OCI-LY7 (cell line): ENCODE data around the gene DNAH7. TPM values are rescaled to one million over a fixed set of nuclear protein-coding genes. Genes with fewer than 3 reads are reported as not detected.

ENCODE experiments used
- BruUV-seq: library from RNA; stranded (reverse); fragments of 400-500 nt; replicated peaks from 2 replicates; lab custom pipeline; 2021; lab: Mats Ljungman, UMichigan
- CTCF ChIA-PET: fragments of 300-600 bp; sonication (Branson Sonifier 250); formaldehyde crosslinking; loops from one replicate; lab custom pipeline; 2022; ENCODE audit warnings: antibody characterized with exemption; ENCODE audit not compliant: unreplicated experiment; lab: Charles Lee
- POLR2A ChIA-PET: fragments of 300-600 bp; sonication (Branson Sonifier 250); formaldehyde crosslinking; loops from one replicate; lab custom pipeline; 2022; ENCODE audit warnings: antibody characterized with exemption; lab: Charles Lee
- DNase-seq: peaks from one replicate; pipeline ENCODE4 v3.0.0-alpha.2; 2015; ENCODE audit warnings: low spot score
- H2AFZ ChIP-seq: fragments of 200-600 bp; sonication (generic), shearing (Covaris generic); 2 replicates; pipeline ENCODE4 v1.6.1; 2014; ENCODE audit warnings: mild to moderate bottlenecking, antibody characterized with exemption, low read length, moderate library complexity
- H3K27ac ChIP-seq: fragments of 200-600 bp; sonication (generic); 2 replicates; pipeline ENCODE4 v1.5.1; 2014; ENCODE audit warnings: mixed run types, low read depth, mild to moderate bottlenecking, moderate library complexity, low read length, inconsistent platforms; ENCODE audit not compliant: poor library complexity, severe bottlenecking
- H3K36me3 ChIP-seq: fragments of 200-600 bp; sonication (generic); 2 replicates; pipeline ENCODE4 v1.6.1; 2014; ENCODE audit warnings: mild to moderate bottlenecking, antibody characterized with exemption, low read length, moderate library complexity, mixed read lengths; ENCODE audit not compliant: insufficient read depth
- H3K4me1 ChIP-seq: fragments of 200-600 bp; sonication (generic); 2 replicates; pipeline ENCODE4 v1.5.1; 2014; ENCODE audit warnings: mild to moderate bottlenecking, low read length; ENCODE audit not compliant: insufficient read depth, poor library complexity, severe bottlenecking
- H3K4me2 ChIP-seq: fragments of 200-600 bp; sonication (generic); 2 replicates; pipeline ENCODE4 v1.6.1; 2014; ENCODE audit warnings: mild to moderate bottlenecking, low read length
- H3K4me3 ChIP-seq: fragments of 200-600 bp; sonication (generic); 2 replicates; pipeline ENCODE4 v1.5.1; 2014; ENCODE audit warnings: mild to moderate bottlenecking, low read depth, low read length; ENCODE audit not compliant: poor library complexity, severe bottlenecking
- H3K79me2 ChIP-seq: fragments of 200-600 bp; sonication (generic); 2 replicates; pipeline ENCODE4 v1.6.1; 2016; ENCODE audit warnings: low read depth, mild to moderate bottlenecking, low read length, moderate library complexity, mixed read lengths; ENCODE audit not compliant: insufficient read depth
- H3K9me2 ChIP-seq: fragments of 200-600 bp; sonication (generic); 2 replicates; pipeline ENCODE4 v1.6.1; 2016; ENCODE audit warnings: mild to moderate bottlenecking, low read length, mixed read lengths; ENCODE audit not compliant: insufficient read depth
- H3K9me3 ChIP-seq: fragments of 200-600 bp; sonication (generic); 2 replicates; pipeline ENCODE4 v1.6.1; 2014; ENCODE audit warnings: mild to moderate bottlenecking, mixed run types, low read length, mixed read lengths
- H4K20me1 ChIP-seq: fragments of 200-600 bp; sonication (generic); 2 replicates; pipeline ENCODE4 v1.6.1; 2014; ENCODE audit warnings: mild to moderate bottlenecking, antibody characterized with exemption, low read length, moderate library complexity, mixed read lengths; ENCODE audit not compliant: insufficient read depth
- CTCF ChIP-seq: fragments of 200-600 bp; sonication (generic); conservative IDR thresholded peaks from 2 replicates; pipeline ENCODE4 v1.5.1; 2014; ENCODE audit warnings: mild to moderate bottlenecking, antibody characterized with exemption, low read length, moderate library complexity, mixed read lengths
- EZH2phosphoT487 ChIP-seq: fragments of 200-600 bp; sonication (generic); IDR thresholded peaks from 2 replicates; pipeline ENCODE4 v1.6.1; 2018; ENCODE audit warnings: low read depth, borderline replicate concordance, mild to moderate bottlenecking, mixed run types, antibody characterized with exemption, low read length, moderate library complexity, mixed read lengths
- intact Hi-C: fragments of 100-400 bp; cut with micrococcal nuclease; formaldehyde crosslinking; loops from one replicate; pipeline ENCODE4 v1.10.0; 2022; ENCODE audit not compliant: unreplicated experiment
- total RNA-seq, 2 experiments: library from RNA; depleted of rRNA in 1 of 2; stranded (reverse); fragments of >200 nt in 1 of 2; shearing (Covaris generic) in 1 of 2; gene quantifications; 2 replicates each; pipeline ENCODE4 v1.2.3, GENCODE V29; 2014 to 2022

The DNAH7 gene
- total RNA-seq, 2 experiments from 2014 or later, result not detected

- H3K27ac ChIP-seq, result no peak overlapping the region
- H3K9me2 ChIP-seq, result no peaks in the 10 kb centered on the region
- BruUV-seq, result no TSS peak
- no peaks in the 10 kb centered on the region for H3K4me1 ChIP-seq
- no peak overlapping the region for H3K4me2 ChIP-seq
- no peak overlapping the region for H3K4me3 ChIP-seq
- POLR2A ChIA-PET, result no interaction called here
- no peaks in the 10 kb centered on the region for H3K9me3 ChIP-seq
- no peak for DNase-seq
- no peaks in the 10 kb centered on the region for H3K79me2 ChIP-seq
- no peaks in the 10 kb centered on the region for H4K20me1 ChIP-seq
- H3K36me3 ChIP-seq, result no peaks in the 10 kb centered on the region
- no peak overlapping the region for H2AFZ ChIP-seq
- intact Hi-C loops, result no loop called here
- CTCF ChIA-PET, result no interaction called here
- TF ChIP-seq CTCF (no peak), EZH2phosphoT487 (no peak)
These were observed 286.5 kb downstream of the DNAH7 start for GRCh38 chr2:195782156-195782555.

- Histone ChIP-seq H3K4me3 (no peak overlapping the region), H3K79me2 (no peaks in the 10 kb centered on the region), H3K36me3 (no peaks in the 10 kb centered on the region), H2AFZ (no peak overlapping the region), H3K27ac (no peak overlapping the region), H3K4me1 (no peaks in the 10 kb centered on the region), H3K9me2 (no peaks in the 10 kb centered on the region), H3K4me2 (no peak overlapping the region), H3K9me3 (no peaks in the 10 kb centered on the region), H4K20me1 (no peaks in the 10 kb centered on the region)
- no TSS peak for BruUV-seq
- intact Hi-C loops, result no loop called here
- ChIA-PET POLR2A (interaction anchor here (0.7 kb wide), 1 partner anchor 1549 kb away, joined by 3 read pairs; no protein-coding TSS in a partner anchor), CTCF (no interaction called here)
- no peak for DNase-seq
- peak; percentile 35; the same call in 1 of the 2 replicates for TF ChIP-seq CTCF
- TF ChIP-seq EZH2phosphoT487, result no peak
These were observed 289.1 kb downstream of the DNAH7 start for GRCh38 chr2:195779491-195779890.

- CTCF ChIA-PET, result no interaction called here
These were observed 298.7 kb downstream of the DNAH7 start for GRCh38 chr2:195769975-195770374.

More at GRCh38 chr2:195769975-195770374, 298.7 kb downstream of the DNAH7 start:
- Histone ChIP-seq H3K4me3 (no peak overlapping the region), H3K4me1 (no peaks in the 10 kb centered on the region), H3K27ac (no peak overlapping the region), H3K4me2 (no peak overlapping the region), H4K20me1 (no peaks in the 10 kb centered on the region), H3K79me2 (no peaks in the 10 kb centered on the region), H3K9me2 (no peaks in the 10 kb centered on the region), H3K36me3 (no peaks in the 10 kb centered on the region), H2AFZ (no peak overlapping the region), H3K9me3 (no peaks in the 10 kb centered on the region)
- POLR2A ChIA-PET, result interaction anchor here (0.5 to 0.7 kb wide), 2 partner anchors 299 to 648 kb away, joined by 3 read pairs; no protein-coding TSS in a partner anchor
- no TSS peak for BruUV-seq
- TF ChIP-seq EZH2phosphoT487 (no peak), CTCF (no peak)
- intact Hi-C loops, result no loop called here
- DNase-seq, result no peak
